HG02763 (cell line): ENCODE measurements around the gene PRR23B.
"Not testable (repeated sequence)": the region's sequence is repeated elsewhere in the genome, so short reads cannot be mapped to it uniquely, and the experiment has no call there.

ENCODE experiments used
- ATAC-seq: cut with Tn5 transposase; IDR thresholded peaks from one replicate; pipeline ENCODE4 v1.9.1; 2021; ENCODE audit warnings: mild to moderate bottlenecking, moderate library complexity; ENCODE audit not compliant: unreplicated experiment

The PRR23B gene

GRCh38 chr3:139020868-139021234 lies at the start of gene PRR23B:
TSS of gene PRR23B (minus strand) at chr3:139020926. CDS start at chr3:139020661, 265 bp downstream.
- no peak for ATAC-seq

GRCh38 chr3:139062918-139063317 lies 42.2 kb upstream of the PRR23B start:
- no peak for ATAC-seq

GRCh38 chr3:139052802-139053600 lies 32.3 kb upstream of the PRR23B start:
- no peak for ATAC-seq

GRCh38 chr3:139044366-139045210 lies 23.9 kb upstream of the PRR23B start, which contains the start of gene PRR23C:
TSS of gene PRR23C (minus strand) at chr3:139044892. CDS start at chr3:139044620, 272 bp downstream.
- no peak for ATAC-seq

GRCh38 chr3:139043554-139044365 lies 23.0 kb upstream of the PRR23B start:
- no peak for ATAC-seq

DNA sequence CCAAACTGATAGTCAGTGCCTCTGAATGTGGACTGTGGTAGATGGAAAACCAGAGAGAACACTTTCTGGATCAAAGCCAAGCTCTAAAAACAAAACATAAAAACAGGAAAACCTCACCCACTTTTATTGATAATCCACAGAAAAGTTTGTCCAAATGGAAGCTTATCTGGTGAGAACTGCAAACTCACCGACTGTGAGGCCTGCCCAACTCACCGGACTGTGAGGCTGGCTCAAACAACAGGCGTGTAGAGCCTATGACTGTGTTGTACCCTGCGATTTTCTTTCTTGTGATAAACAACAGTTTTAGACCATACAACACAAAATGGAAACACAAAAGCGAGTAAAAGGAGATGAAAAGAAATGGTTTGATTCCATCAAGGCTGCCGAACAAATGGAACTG lies 16.8 kb upstream of the PRR23B start:
- ATAC-seq: no peak

GRCh38 chr3:139032326-139033002 lies 11.7 kb upstream of the PRR23B start:
- ATAC-seq: no peak

DNA sequence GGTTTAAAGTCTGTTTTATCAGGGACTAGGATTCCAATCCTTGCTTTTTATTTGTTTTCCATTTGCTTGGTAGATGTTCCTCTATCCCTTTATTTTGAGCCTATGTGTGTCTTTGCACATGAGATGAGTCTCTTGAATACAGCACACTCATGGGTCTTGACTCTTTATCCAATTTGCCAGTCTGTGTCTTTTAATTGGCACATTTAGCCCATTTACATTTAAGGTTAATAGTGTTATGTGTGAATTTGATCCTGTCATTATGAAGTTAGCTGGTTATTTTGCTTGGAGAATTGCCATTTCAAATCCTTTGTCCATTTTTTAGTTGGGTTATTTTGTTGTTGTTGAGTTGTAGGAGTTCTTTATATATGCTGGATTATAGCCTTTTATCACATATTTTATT lies 9.8 kb upstream of the PRR23B start:
- ATAC-seq: not testable (repeated sequence)

GRCh38 chr3:139024968-139025367 lies 4.2 kb upstream of the PRR23B start:
- ATAC-seq: no peak

GRCh38 chr3:139020036-139020867 lies 474 bp downstream of the PRR23B start:
- no peak for ATAC-seq

DNA sequence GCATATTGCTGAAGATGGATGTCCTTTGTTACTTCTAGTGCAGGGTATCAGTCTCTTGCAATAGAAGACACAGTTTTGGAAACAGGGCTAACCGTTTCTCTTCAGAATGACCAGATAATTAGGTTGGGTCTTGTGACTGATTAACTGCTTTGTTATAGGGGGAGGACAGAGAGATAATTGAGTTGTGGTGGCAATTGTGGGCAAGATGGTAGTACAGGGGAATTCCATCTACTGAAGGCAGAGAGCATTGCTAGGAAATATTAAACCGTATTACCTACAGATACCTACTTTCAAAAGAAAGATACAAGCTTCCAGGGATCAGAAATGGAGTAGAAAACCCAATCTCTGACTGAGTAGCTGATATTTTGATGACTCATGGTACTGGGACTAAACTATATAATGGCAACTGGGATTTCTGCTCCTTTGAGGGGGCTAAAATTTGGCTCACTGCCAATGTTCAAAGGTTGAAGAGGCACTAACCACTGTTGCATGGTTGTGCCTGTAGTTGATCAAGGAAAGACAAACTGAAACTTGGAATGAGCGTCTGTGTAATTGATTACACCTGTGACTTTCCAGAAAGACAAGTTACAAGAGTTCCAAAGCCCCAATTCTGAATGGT lies 4.2 kb downstream of the PRR23B start:
- ATAC-seq: no peak

DNA sequence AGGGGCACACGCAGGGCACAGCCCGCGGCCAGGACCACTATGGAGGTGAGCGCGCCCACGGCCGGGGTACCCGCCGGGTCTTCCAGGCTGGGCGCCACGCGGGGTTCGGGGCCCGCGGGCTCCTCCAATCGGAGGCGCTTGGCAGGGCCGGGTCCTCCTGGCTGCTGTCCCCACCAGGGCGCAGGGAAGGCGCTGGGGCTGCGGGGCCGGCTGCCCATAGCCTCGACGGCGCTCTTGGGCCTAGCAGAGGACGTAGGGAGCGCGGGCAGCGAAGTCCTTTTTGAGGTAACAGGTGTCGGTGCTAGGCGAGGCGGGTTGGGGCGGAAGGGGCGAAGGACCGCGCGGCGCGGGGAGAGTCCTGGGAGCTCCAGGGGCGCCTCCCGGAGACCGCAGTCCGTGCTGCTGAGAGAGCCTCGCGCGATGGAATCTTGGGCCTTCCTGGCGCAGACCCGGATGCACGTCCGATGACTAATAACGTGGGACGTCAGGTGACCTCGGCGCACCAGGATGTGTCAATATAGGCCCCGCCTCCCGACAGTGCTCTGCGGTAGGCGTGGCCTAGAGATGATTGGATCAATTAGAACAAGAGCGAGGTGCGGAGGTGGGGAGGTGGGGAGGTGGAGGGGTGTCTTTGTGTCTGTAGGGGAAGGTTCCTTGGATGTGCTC lies 14.5 kb downstream of the PRR23B start, which contains the start of gene PRR23A:
PRR23A (minus strand) TSS at position 218 of the 666 bp plus-strand sequence; CDS start at position 218, 0 bp downstream.
- ATAC-seq: no peak

DNA sequence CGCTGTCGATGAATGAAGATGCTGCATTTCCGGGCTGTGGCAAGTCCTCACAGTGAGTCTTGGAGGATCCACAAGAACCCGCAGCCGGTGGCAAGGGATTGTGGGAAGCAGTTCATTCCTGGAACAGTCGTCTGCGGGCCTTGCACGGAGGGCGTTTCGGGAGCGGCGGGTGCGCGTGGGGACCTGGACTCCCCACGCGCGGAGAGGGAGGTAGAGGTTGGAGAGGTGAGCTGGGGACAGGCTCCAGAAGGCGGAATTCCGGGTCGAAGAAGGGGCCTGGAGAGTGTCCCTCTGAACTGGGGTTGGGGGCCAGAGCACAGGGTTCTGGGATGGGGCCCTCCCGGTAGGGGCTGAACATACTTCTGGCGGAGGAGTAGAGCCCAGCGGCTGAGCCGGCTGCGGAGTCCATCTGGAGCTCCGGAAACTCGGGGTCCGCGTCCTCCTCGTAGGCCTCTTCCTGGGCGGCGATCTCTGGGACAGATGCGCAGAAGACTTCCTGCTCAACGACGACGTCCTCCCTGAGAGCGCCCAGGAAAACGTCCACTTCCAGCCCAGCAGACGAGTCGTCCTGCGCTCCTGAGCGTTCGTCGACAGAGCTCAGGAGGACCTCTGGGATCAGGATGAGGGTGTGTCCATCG lies 15.3 kb downstream of the PRR23B start:
- no peak for ATAC-seq

DNA sequence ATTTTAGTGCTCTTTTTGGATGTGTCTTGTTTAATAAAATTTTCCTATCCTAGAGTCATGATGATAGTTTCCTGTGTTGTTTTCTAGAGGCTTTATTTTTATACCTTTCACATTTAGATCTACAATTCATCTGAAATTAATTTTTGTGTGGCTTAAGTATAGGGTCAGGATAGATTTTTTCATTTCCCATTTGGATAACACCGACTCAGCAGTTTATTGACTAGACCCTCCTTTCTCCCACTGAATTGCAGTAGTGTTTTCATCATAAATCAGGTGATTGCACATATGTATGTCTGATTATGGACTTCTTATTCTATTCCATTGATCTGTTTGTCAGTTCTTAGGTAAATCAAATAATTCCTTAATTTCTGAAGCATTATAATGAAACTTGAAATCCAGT lies 25.0 kb downstream of the PRR23B start:
- no peak for ATAC-seq

DNA sequence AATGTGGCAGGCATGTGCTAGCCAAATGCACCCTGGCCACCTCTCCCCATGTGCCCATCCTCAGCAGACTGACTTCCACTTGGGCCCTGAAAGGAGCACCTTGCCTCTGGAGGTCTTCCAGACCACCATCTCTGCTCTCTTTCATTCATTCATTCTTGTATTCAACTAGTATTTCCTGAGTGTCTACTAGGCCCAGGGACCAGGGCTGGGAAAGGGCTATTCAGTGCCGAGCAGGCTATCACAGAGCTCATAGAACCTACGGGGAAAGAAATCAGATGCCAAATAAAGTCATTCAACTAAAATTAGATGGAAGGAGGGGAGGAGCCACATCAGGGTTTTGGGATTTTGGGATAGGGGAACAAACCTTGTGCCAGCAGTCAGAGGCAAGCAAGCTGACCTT lies 33.5 kb downstream of the PRR23B start:
- ATAC-seq: no peak

GRCh38 chr3:138985932-138986331 lies 34.8 kb downstream of the PRR23B start:
- ATAC-seq: no peak

- no peak for ATAC-seq
Observed at GRCh38 chr3:138984816-138985215, 35.9 kb downstream of the PRR23B start.

DNA sequence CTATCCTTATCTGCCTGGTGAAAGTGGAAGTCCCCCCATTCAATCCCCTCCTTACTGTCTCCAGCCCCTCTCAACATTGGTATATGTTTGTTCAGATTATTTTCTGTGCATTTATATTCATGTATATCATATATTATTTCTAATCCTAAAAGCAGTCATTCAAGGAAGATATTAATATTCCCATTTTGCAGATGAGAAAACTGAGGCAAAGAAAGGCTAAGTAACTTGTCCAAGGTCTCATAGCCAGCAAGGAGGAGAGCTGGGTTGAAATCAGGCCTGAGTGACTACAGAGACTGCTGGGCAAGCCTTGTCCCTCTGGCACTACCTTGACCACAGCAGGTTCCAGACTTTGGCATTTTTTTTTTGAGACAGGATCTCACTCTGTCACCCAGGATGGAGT lies 44.7 kb downstream of the PRR23B start:
- ATAC-seq: no peak
